H9 (cell line): Measurements from ENCODE around the gene NRXN3. TPM values are rescaled to one million over a fixed set of nuclear protein-coding genes. Genes with fewer than 3 reads are reported as not detected.

Experiments used
- DNase-seq: peaks from one replicate; pipeline ENCODE4 v3.0.0-alpha.2; 2017
- H2AFZ ChIP-seq: one replicate; pipeline ENCODE4 v1.6.1; 2013; ENCODE audit warnings: mild to moderate bottlenecking, low read length, control low read depth, moderate library complexity
- H2AK5ac ChIP-seq: 2 replicates; pipeline ENCODE4 v1.6.1; 2013; ENCODE audit warnings: low read length, control low read depth, mixed read lengths; ENCODE audit not compliant: insufficient read length
- H2BK120ac ChIP-seq: one replicate; pipeline ENCODE4 v1.6.1; 2013; ENCODE audit warnings: low read depth, mild to moderate bottlenecking, low read length, control low read depth, inconsistent platforms; ENCODE audit not compliant: poor library complexity, severe bottlenecking
- H2BK12ac ChIP-seq: 2 replicates; pipeline ENCODE4 v1.6.1; 2013; ENCODE audit warnings: low read length, control low read depth, mixed read lengths, low read depth; ENCODE audit not compliant: insufficient read length
- H2BK15ac ChIP-seq: 2 replicates; pipeline ENCODE4 v1.6.1; 2013; ENCODE audit warnings: low read depth, low read length, control low read depth
- H2BK20ac ChIP-seq: one replicate; pipeline ENCODE4 v1.6.1; 2013; ENCODE audit warnings: low read depth, mild to moderate bottlenecking, low read length, control low read depth, inconsistent platforms; ENCODE audit not compliant: poor library complexity, severe bottlenecking
- H2BK5ac ChIP-seq: 2 replicates; pipeline ENCODE4 v1.6.1; 2013; ENCODE audit warnings: low read length, control low read depth, mixed read lengths; ENCODE audit not compliant: insufficient read length
- H3K14ac ChIP-seq: 2 replicates; pipeline ENCODE4 v1.6.1; 2013; ENCODE audit warnings: low read length, control low read depth; ENCODE audit not compliant: insufficient read depth
- H3K18ac ChIP-seq: 2 replicates; pipeline ENCODE4 v1.6.1; 2013; ENCODE audit warnings: low read depth, mild to moderate bottlenecking, mixed read lengths, low read length, control low read depth; ENCODE audit not compliant: insufficient read length
- H3K23ac ChIP-seq: 2 replicates; pipeline ENCODE4 v1.6.1; 2013; ENCODE audit warnings: low read length, control low read depth, mixed read lengths, low read depth; ENCODE audit not compliant: insufficient read length
- H3K23me2 ChIP-seq: 2 replicates; pipeline ENCODE4 v1.6.1; 2013; ENCODE audit warnings: low read depth, mild to moderate bottlenecking, mixed read lengths, low read length, control low read depth; ENCODE audit not compliant: insufficient read length, poor library complexity, severe bottlenecking
- H3K27ac ChIP-seq: 2 replicates; pipeline ENCODE4 v1.5.1; 2013; ENCODE audit warnings: low read length, control low read depth, mixed read lengths, low read depth; ENCODE audit not compliant: insufficient read length
- H3K27me3 ChIP-seq: 2 replicates; pipeline ENCODE4 v1.6.1; 2013; ENCODE audit warnings: low read length, control low read depth, inconsistent platforms; ENCODE audit not compliant: insufficient read depth
- H3K4ac ChIP-seq: 2 replicates; pipeline ENCODE4 v1.6.1; 2013; ENCODE audit warnings: low read depth, mild to moderate bottlenecking, control low read depth, inconsistent platforms, low read length, moderate library complexity
- H3K4me1 ChIP-seq: 2 replicates; pipeline ENCODE4 v1.6.1; 2013; ENCODE audit warnings: low read length, control low read depth, inconsistent platforms; ENCODE audit not compliant: insufficient read depth
- H3K4me2 ChIP-seq: 2 replicates; pipeline ENCODE4 v1.6.1; 2013; ENCODE audit warnings: low read length, control low read depth, mixed read lengths; ENCODE audit not compliant: insufficient read length, insufficient read depth
- H3K56ac ChIP-seq: 2 replicates; pipeline ENCODE4 v1.6.1; 2013; ENCODE audit warnings: low read depth, mild to moderate bottlenecking, mixed read lengths, low read length, control low read depth; ENCODE audit not compliant: insufficient read length
- H3K79me1 ChIP-seq: 2 replicates; pipeline ENCODE4 v1.6.1; 2013; ENCODE audit warnings: low read depth, mild to moderate bottlenecking, moderate library complexity, low read length, control low read depth, inconsistent platforms; ENCODE audit not compliant: insufficient read depth, poor library complexity, severe bottlenecking
- H3K79me2 ChIP-seq: 2 replicates; pipeline ENCODE4 v1.6.1; 2013; ENCODE audit warnings: low read length, control low read depth, inconsistent platforms; ENCODE audit not compliant: insufficient read depth
- H3K9ac ChIP-seq: 2 replicates; pipeline ENCODE4 v1.6.1; 2013; ENCODE audit warnings: low read length, control low read depth, mixed read lengths; ENCODE audit not compliant: insufficient read length; ENCODE audit errors: extremely low read depth
- H3K9me3 ChIP-seq: one replicate; pipeline ENCODE4 v1.6.1; 2013; ENCODE audit warnings: low read depth, low read length, inconsistent platforms; ENCODE audit not compliant: control insufficient read depth
- H3T11ph ChIP-seq: one replicate; pipeline ENCODE4 v1.6.1; 2013; ENCODE audit warnings: mild to moderate bottlenecking, low read length, control low read depth, inconsistent platforms
- H4K20me1 ChIP-seq: one replicate; pipeline ENCODE4 v1.6.1; 2013; ENCODE audit not compliant: control insufficient read depth, insufficient read length, insufficient read depth
- H4K5ac ChIP-seq: 2 replicates; pipeline ENCODE4 v1.6.1; 2013; ENCODE audit warnings: low read depth, mild to moderate bottlenecking, mixed read lengths, low read length, control low read depth; ENCODE audit not compliant: insufficient read length
- H4K8ac ChIP-seq: replicated peaks from 2 replicates; pipeline ENCODE4 v1.6.1; 2013; ENCODE audit warnings: low read length, control low read depth, mixed read lengths, low read depth; ENCODE audit not compliant: insufficient read length
- H4K91ac ChIP-seq: 2 replicates; pipeline ENCODE4 v1.6.1; 2013; ENCODE audit warnings: low read depth, mild to moderate bottlenecking, moderate library complexity, mixed read lengths, low read length, control low read depth; ENCODE audit not compliant: insufficient read length
- H3K27ac Mint-ChIP-seq, 3 experiments: 2 replicates in 2 of 3; 3 replicates in 1 of 3; pipeline ENCODE4 v1.8.0; 2020 to 2021; ENCODE audit warnings: mixed read lengths in 3 of 3, mild to moderate bottlenecking in 1 of 3, moderate library complexity in 1 of 3
- H3K27me3 Mint-ChIP-seq: 2 replicates; pipeline ENCODE4 v1.8.0; 2021; ENCODE audit warnings: low read depth, mild to moderate bottlenecking, moderate library complexity, mixed read lengths
- H3K36me3 Mint-ChIP-seq, 3 experiments: 2 replicates in 2 of 3; 3 replicates in 1 of 3; pipeline ENCODE4 v1.8.0; 2020 to 2021; ENCODE audit warnings: low read depth in 3 of 3, mixed read lengths in 3 of 3; ENCODE audit not compliant: insufficient read depth in 1 of 3
- H3K4me1 Mint-ChIP-seq, 2 experiments: 2 replicates each; pipeline ENCODE4 v1.8.0; 2020; ENCODE audit warnings: mixed read lengths in 2 of 2
- H3K4me3 Mint-ChIP-seq, 2 experiments: 2 replicates in 1 of 2; 3 replicates in 1 of 2; pipeline ENCODE4 v1.8.0; 2020 to 2021; ENCODE audit warnings: mild to moderate bottlenecking in 2 of 2, mixed read lengths in 2 of 2, moderate library complexity in 1 of 2
- H3K9me3 Mint-ChIP-seq, 2 experiments: 2 replicates in 1 of 2; 3 replicates in 1 of 2; pipeline ENCODE4 v1.8.0; 2020; ENCODE audit warnings: mild to moderate bottlenecking in 2 of 2, mixed read lengths in 2 of 2, moderate library complexity in 1 of 2
- CTCF ChIP-seq: fragments of 200-600 bp; sonication (generic); conservative IDR thresholded peaks from 3 replicates; pipeline ENCODE4 v1.8.0; 2021; ENCODE audit warnings: antibody characterized with exemption, mild to moderate bottlenecking
- WGBS: extraction: QIAGEN DNeasy Blood & Tissue Kit; methylation state at CpG from one replicate; pipeline ENCODE4 v1.1.7; 2013; ENCODE audit warnings: missing lambda C conversion rate, low lambda C conversion rate, mixed read lengths; ENCODE audit not compliant: insufficient read length; ENCODE audit errors: extremely low coverage; 5-methylcytosine and 5-hydroxymethylcytosine counted together
- total RNA-seq: library from RNA; stranded (reverse); gene quantifications from 2 replicates; pipeline ENCODE4 v1.2.1, GENCODE V29; 2021

Gene NRXN3
- total RNA-seq, 1 experiment from 2014 or later, result 1.8 TPM

- TF ChIP-seq CTCF, result no peak
- no peak overlapping the region for H3K23ac ChIP-seq
- H2BK5ac ChIP-seq, result no peak overlapping the region
- no peak overlapping the region for H3K4me2 ChIP-seq
- no peaks in the 10 kb centered on the region for H3K9me3 ChIP-seq
- no peak for DNase-seq
- H4K20me1 ChIP-seq, result no peaks in the 10 kb centered on the region
- no peak overlapping the region for H3K14ac ChIP-seq
- no peak overlapping the region for H2BK15ac ChIP-seq
- H3T11ph ChIP-seq, result no peak overlapping the region
- no CpG with 5 or more reads among the region's 14 CpGs for WGBS
- no peak overlapping the region for H2AFZ ChIP-seq
- no peaks in the 10 kb centered on the region for H3K9me3 Mint-ChIP-seq
- H3K36me3 Mint-ChIP-seq, result no peaks in the 10 kb centered on the region
- H4K5ac ChIP-seq, result no peak overlapping the region
- H3K9ac ChIP-seq, result no peak overlapping the region
- no peak overlapping the region for H3K4ac ChIP-seq
- H2BK120ac ChIP-seq, result no peak overlapping the region
- no peak overlapping the region for H3K18ac ChIP-seq
- peaks cover 7 to 11% of the 10 kb centered on the region in 2 experiments for H3K4me1 Mint-ChIP-seq
- H3K27me3 ChIP-seq, result no peaks in the 10 kb centered on the region
- H2AK5ac ChIP-seq, result no peak overlapping the region
- H3K79me2 ChIP-seq, result no peaks in the 10 kb centered on the region
- no peaks in the 10 kb centered on the region for H3K23me2 ChIP-seq
- H4K91ac ChIP-seq, result no peak overlapping the region
- no peak overlapping the region for H4K8ac ChIP-seq
- no peak overlapping the region for H3K56ac ChIP-seq
- no peak overlapping the region; a peak in 1 of 7 replicates for H3K27ac Mint-ChIP-seq
- H3K79me1 ChIP-seq, result no peaks in the 10 kb centered on the region
- peaks cover 4% of the 10 kb centered on the region for H3K27me3 Mint-ChIP-seq
- no peak overlapping the region for H2BK20ac ChIP-seq
- H3K4me3 Mint-ChIP-seq, result no peak overlapping the region
- H2BK12ac ChIP-seq, result no peak overlapping the region
- H3K4me1 ChIP-seq, result no peaks in the 10 kb centered on the region; the same call in 1 of the 2 replicates
- no peak overlapping the region for H3K27ac ChIP-seq
Observed at GRCh38 chr14:78152201-78153063, 17.7 kb upstream of the NRXN3 start.
